Hepatocyte (in vitro differentiated cells): ENCODE data around the gene ATXN10.

Experiments used
- CTCF ChIP-seq: fragments of 200-600 bp; sonication (generic); IDR thresholded peaks from 2 replicates; pipeline ENCODE4 v1.5.1; 2016; ENCODE audit warnings: antibody characterized with exemption, mild to moderate bottlenecking; ENCODE audit not compliant: poor library complexity
- EZH2 ChIP-seq: fragments of 200-600 bp; sonication (generic); IDR thresholded peaks from 2 replicates; pipeline ENCODE4 v1.6.1; 2016; ENCODE audit warnings: antibody characterized with exemption, mild to moderate bottlenecking, borderline replicate concordance
- EZH2phosphoT487 ChIP-seq: fragments of 200-600 bp; sonication (generic); IDR thresholded peaks from one replicate; pipeline ENCODE4 v1.6.1; 2018; ENCODE audit warnings: antibody characterized with exemption, mild to moderate bottlenecking, low read depth, moderate library complexity; ENCODE audit not compliant: unreplicated experiment, severe bottlenecking

- TF ChIP-seq CTCF (no peak), EZH2phosphoT487 (no peak), EZH2 (no peak)
These were observed 20.9 kb upstream of the ATXN10 start for GRCh38 chr22:45650721-45651120.
